Stimulated activated CD4-positive, alpha-beta T cell treated with anti-CD3 and anti-CD28 coated beads, TNF-alpha, amount 100 ng/mL, for 1 hour (primary cell): ENCODE results near the gene HSD3B1.
"Not testable (repeated sequence)": the region's sequence is repeated elsewhere in the genome, so short reads cannot be mapped to it uniquely, and the experiment has no call there.

Experiments used
- DNase-seq, 3 donors: peaks; one replicate each; pipeline ENCODE4 v3.0.0-alpha.2; 2020; ENCODE audit warnings: low read depth in 3 of 3, low spot score in 1 of 3

Gene HSD3B1

GRCh38 chr1:119489201-119489600 lies 17.8 kb upstream of the HSD3B1 start:
- DNase-seq, result no peak

DNA sequence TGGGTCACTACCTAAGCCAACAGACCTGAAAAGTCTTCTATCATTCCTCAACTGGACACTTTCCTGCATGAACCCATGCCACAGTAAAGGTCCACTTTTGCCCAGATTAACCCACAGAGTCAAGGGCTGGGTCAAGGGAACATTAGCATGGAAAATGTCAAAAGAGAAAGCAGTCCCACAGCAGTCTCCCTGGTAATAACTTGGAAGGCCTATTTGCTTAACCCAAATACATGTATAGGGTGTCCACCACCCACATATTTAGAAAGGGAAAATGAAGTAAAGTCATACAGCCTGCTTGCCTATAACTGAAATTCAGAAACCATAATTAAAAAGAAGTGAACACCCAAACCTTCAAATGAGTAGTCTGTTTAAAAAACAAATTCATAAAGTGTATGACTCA lies 16.1 kb upstream of the HSD3B1 start:
- no peak for DNase-seq

DNA sequence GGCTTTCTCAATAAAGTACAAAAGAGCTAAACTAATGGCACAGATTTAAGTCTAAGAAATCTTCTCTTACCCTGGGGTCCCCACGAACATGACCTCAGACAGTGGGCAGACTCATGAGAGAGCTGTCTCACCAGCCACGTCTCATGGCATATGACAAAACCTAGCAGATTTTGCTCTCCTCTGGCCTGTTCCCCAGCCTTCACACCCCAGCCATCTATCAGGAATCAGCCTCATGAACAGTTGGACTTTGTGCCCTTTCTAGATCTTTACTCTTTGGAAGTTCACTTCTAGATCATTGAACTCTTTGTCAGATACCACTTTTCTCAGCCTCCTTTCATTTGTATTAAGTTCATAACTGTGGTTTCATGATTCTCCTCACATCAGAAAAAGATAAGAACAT lies 14.2 kb upstream of the HSD3B1 start:
- no peak for DNase-seq

DNA sequence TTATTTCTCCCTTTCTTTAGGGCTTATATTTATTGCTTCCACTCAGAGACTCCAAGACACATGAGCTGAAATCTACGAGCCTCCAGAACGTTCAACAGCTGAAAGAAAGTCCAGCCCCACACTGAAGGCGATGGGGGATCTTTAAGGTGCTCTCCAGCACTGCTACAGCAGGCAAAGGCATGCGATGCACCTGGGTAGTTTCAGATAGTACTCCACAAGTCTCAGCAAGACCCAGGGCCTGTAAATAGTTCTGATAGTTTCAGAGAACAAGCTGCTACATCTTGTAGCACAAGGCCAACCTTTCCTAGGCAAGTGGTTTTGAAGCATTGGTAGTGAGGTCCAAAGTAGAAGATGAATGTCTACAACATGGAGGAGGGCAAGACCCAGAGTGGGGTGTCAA lies 2.2 kb upstream of the HSD3B1 start:
- no peak for DNase-seq

DNA sequence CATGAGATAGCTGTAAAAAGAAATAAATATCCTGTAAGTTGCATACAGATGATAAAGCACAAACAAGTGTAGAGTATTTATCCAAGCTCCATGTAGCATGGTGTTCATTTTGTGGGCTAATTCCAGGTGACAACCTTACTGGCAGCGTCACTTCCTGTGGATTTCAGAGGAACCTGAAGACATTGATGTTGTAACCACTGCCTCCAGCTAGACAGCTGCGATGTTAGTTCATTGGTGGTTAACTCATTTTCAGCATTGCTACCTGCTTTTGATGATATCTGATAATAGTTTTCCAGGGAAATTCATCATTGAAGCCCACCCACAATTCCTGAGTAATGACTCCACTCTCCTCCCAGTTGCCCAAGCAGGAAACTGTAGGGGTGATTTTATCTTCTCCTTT lies 3.0 kb downstream of the HSD3B1 start:
- no peak for DNase-seq

DNA sequence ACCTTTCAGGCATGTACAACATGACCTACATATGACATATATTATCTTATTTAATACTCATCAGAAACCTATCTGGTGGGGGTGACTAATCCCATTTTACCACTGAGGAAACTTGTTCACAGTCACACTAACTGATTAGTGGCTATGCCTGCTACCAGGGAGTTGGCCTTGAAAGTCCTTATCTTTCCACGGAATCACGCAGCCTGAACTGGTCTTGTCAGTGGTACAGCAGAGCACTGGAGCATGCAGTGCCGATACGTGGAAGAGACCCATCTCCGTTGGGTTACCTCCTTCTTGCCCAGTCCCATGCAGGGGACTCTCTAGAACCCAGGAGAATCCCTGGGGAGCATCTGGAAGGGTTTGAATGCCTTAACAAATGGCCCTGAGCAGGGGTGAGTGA lies 8.2 kb downstream of the HSD3B1 start:
- no peak for DNase-seq

- no peak for DNase-seq
Measured at GRCh38 chr1:119516247-119516646, 9.2 kb downstream of the HSD3B1 start.

GRCh38 chr1:119516680-119517079 lies 9.7 kb downstream of the HSD3B1 start:
- DNase-seq, result no peak

GRCh38 chr1:119517667-119518066 lies 10.7 kb downstream of the HSD3B1 start:
- DNase-seq, result not testable (repeated sequence)

DNA sequence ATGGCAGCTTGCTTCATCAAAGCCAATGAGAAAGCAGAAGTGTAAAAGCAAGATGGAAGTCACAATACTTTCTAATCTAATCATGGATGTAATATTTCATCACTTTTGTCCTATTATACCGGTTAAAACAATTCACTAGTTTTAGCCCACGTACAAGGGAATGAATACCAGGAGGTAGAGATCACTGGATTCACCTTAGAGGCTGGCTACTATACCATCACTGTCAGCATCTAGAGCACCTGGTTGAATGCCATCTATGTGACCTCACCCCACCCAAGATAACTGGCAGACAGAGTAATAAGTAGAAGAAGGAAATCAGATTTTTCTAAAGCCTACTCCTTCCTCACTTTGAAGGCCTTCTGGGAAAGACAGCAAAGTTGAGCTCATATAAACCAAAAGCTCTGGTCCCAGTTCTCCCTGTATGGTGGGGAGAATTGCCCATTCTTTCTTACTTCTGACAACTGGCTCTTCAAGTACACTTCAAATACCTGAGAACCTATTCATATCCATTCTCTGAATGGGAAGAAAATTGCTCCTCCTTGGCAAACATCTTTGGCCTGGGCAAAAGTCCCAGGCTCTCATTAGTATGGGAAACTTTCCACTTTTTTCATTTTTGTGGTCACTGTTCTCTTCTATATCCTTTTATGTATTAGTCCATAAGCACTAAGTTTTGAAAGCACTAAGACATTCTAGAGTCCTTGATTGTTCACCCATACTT lies 24.8 kb downstream of the HSD3B1 start:
- no peak for DNase-seq

GRCh38 chr1:119532324-119532910 lies 25.4 kb downstream of the HSD3B1 start:
- DNase-seq, result no peak

- no peak for DNase-seq
Measured at GRCh38 chr1:119535381-119535780, 28.4 kb downstream of the HSD3B1 start.

- no peak for DNase-seq
Measured at GRCh38 chr1:119537966-119538365, 31.0 kb downstream of the HSD3B1 start.

- no peak for DNase-seq
Measured at GRCh38 chr1:119539636-119540035, 32.6 kb downstream of the HSD3B1 start.

DNA sequence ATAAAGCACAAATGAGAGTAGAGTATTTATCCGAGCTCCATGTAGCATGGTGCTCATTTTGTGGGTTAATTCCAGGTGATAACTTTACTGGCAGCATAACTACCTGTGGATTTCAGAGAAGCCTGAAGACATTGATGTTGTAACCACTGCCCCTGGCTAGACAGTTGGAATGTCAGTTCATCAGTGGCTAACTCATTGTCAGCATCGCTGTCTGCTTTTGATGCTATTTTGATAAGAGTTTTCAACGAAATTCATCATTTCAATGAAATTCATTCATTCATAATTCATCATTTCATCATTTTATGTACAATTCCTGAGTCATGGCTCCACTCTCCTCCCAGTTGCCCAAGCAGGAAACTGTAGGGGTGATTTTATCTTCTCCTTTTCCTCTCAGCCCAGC lies 34.4 kb downstream of the HSD3B1 start:
- no peak for DNase-seq

DNA sequence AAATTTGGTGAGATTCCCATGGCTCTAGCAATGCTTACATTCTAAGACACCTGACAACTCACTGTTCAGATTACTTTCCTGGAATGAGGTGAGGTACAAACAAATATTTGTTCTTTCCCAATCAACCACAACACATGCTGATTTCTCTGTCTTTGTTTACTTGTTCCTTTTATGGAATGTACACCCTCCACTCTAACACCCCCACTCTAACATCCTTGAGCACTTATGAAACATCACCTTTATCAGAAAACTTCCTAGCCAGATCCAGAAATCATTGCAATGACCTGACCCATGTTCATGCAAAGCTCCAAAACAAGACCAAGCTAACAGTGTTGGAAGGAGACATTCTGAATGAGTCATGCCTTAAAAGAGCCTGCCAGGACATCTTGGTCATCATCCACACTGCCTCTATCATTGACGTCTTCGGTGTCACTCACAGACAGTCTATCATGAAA lies 35.5 kb downstream of the HSD3B1 start:
- DNase-seq, result no peak

DNA sequence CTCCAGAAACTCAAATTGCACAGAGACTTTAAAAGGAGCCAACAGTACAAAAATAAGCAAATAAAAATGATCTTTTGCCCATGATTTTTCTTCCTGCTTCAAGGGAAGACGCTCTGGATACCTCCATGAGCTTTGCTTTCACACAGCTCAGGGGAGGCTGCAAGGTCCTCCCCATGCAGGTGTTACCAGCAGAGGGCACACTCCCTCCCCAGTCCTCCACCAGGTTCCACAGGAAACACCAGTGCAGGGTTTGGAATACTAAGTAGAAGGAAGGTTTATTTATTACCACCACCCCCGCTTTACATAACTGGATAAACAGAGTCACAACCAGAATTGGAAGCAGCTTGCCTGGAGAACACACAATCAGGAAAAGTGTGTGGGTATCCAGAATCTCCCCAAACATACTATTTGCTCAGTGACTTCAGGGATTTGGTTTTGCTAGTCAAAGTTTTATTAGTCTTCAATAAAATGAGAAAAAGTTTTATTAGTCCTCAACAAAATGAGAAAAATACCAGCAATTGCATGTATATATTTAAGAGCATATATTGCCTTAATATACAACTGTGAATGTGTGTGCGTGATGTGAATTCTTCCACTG lies 37.3 kb downstream of the HSD3B1 start:
- no peak for DNase-seq

- DNase-seq, result no peak
Measured at GRCh38 chr1:119546641-119547040, 39.6 kb downstream of the HSD3B1 start.

DNA sequence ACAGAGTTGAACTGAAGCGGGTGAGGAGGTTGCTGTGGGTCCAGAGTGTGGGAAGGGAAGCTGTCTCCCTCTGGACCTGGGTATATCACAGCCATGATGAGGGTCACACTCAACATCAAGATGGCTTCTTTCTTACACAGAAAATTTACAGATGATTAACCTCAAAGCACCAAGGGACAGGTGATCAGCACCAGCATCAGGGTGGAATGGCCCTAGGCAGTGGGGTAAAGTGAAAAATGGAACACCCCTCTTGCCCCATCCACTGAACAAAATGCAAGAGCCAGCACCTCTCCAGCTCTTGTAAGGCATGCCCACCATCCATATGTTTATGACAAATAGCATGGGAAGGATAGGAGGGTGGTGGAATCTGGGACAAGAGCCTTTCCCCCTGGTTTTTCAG lies 40.3 kb downstream of the HSD3B1 start:
- no peak for DNase-seq

DNA sequence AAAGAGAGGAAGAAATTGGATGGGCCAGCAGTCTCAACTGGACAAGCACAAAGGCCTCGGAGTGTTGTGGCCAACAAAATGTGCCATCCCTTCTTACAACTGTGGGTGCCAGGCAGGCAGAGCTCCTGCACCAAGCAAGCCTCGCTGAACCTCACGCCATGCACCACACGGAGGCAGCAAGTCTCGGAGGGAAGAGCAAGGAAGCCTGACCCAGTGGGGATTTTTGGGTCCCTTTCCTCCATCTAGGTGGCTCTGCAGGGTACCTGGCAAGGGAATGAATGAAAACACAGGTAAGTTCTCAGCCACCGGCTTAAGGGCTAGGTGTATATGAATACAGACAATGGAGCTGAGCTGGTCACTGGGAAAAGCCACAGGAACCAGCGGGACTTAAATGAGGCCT lies 40.8 kb downstream of the HSD3B1 start:
- DNase-seq, result no peak

GRCh38 chr1:119549719-119550132 lies 42.7 kb downstream of the HSD3B1 start:
- no peak for DNase-seq

GRCh38 chr1:119550381-119550780 lies 43.4 kb downstream of the HSD3B1 start:
- no peak for DNase-seq

- DNase-seq, result no peak
Measured at GRCh38 chr1:119551218-119551617, 44.2 kb downstream of the HSD3B1 start.
